Neural cell (in vitro differentiated cells): ENCODE results near the gene MDM2. TPM values are rescaled to one million over a fixed set of nuclear protein-coding genes. Genes with fewer than 3 reads are reported as not detected.

Experiments
- H2AFZ ChIP-seq: fragments of 200-600, 300-800 bp; sonication (generic), shearing (Covaris generic); 2 replicates; pipeline ENCODE4 v1.6.0; 2014; ENCODE audit warnings: low read depth, mild to moderate bottlenecking, antibody characterized with exemption, low read length, moderate library complexity
- H3F3A ChIP-seq: fragments of 200-600 bp; shearing (Covaris generic); 2 replicates; pipeline ENCODE4 v1.6.1; 2016; ENCODE audit warnings: mild to moderate bottlenecking, moderate library complexity, mixed read lengths, antibody characterized with exemption, low read length; ENCODE audit not compliant: insufficient read depth, poor library complexity, severe bottlenecking
- H3K27ac ChIP-seq: fragments of 200-600, 300-800 bp; sonication (generic), shearing (Covaris generic); 2 replicates; pipeline ENCODE4 v1.5.1; 2014; ENCODE audit warnings: mild to moderate bottlenecking, low read length, moderate library complexity
- H3K27me3 ChIP-seq: fragments of 300-800, 200-600 bp; sonication (generic), shearing (Covaris generic); 2 replicates; pipeline ENCODE4 v1.6.0; 2014; ENCODE audit warnings: mild to moderate bottlenecking, low read depth, low read length, moderate library complexity; ENCODE audit not compliant: insufficient read depth
- H3K36me3 ChIP-seq: fragments of 300-800, 200-600 bp; sonication (generic), shearing (Covaris generic); 2 replicates; pipeline ENCODE4 v1.5.1; 2014; ENCODE audit warnings: mild to moderate bottlenecking, antibody characterized with exemption, low read length, moderate library complexity; ENCODE audit not compliant: insufficient read depth
- H3K4me2 ChIP-seq: fragments of 300-800, 200-600 bp; sonication (generic), shearing (Covaris generic); 2 replicates; pipeline ENCODE4 v1.6.0; 2014; ENCODE audit warnings: mild to moderate bottlenecking, low read length
- H3K4me3 ChIP-seq: fragments of 300-800, 200-600 bp; sonication (generic), shearing (Covaris generic); 2 replicates; pipeline ENCODE4 v1.5.1; 2014; ENCODE audit warnings: mild to moderate bottlenecking, low read length, moderate library complexity
- H3K79me2 ChIP-seq: fragments of 200-600 bp; shearing (Covaris generic); replicated peaks from 2 replicates; pipeline ENCODE4 v1.6.0; 2014; ENCODE audit warnings: mild to moderate bottlenecking, low read length, moderate library complexity; ENCODE audit not compliant: insufficient read depth
- H3K9ac ChIP-seq: fragments of 300-800, 200-600 bp; sonication (generic), shearing (Covaris generic); 2 replicates; pipeline ENCODE4 v1.6.1; 2016; ENCODE audit warnings: mild to moderate bottlenecking, low read length, mixed read lengths
- H3K9me2 ChIP-seq: fragments of 200-600 bp; shearing (Covaris generic); 2 replicates; pipeline ENCODE4 v1.6.1; 2016; ENCODE audit warnings: mild to moderate bottlenecking, low read length, mixed read lengths; ENCODE audit not compliant: insufficient read depth
- H3K9me3 ChIP-seq: fragments of 200-600, 300-800 bp; sonication (generic), shearing (Covaris generic); 2 replicates; pipeline ENCODE4 v1.6.1; 2016; ENCODE audit warnings: mild to moderate bottlenecking, mixed run types, low read length, moderate library complexity, mixed read lengths
- H4K20me1 ChIP-seq: fragments of 200-600 bp; shearing (Covaris generic); 2 replicates; pipeline ENCODE4 v1.6.1; 2016; ENCODE audit warnings: mild to moderate bottlenecking, mixed run types; ENCODE audit not compliant: insufficient read depth
- CTCF ChIP-seq: fragments of 450-650 bp; IDR thresholded peaks from 2 replicates; pipeline ENCODE4 v1.5.1; 2014; ENCODE audit warnings: antibody characterized with exemption, mild to moderate bottlenecking, moderate library complexity; ENCODE audit not compliant: poor library complexity, severe bottlenecking
- EP300 ChIP-seq: fragments of 450-650 bp; conservative IDR thresholded peaks from 2 replicates; pipeline ENCODE4 v1.6.1; 2014; ENCODE audit warnings: antibody characterized with exemption, mild to moderate bottlenecking, moderate library complexity; ENCODE audit not compliant: poor library complexity, severe bottlenecking
- EZH2 ChIP-seq: fragments of 200-600, 300-800 bp; shearing (Covaris generic), sonication (generic); IDR thresholded peaks from 2 replicates; pipeline ENCODE4 v1.6.1; 2014; ENCODE audit warnings: antibody characterized with exemption, low read length, borderline replicate concordance, mild to moderate bottlenecking; ENCODE audit not compliant: insufficient read depth, poor library complexity, severe bottlenecking
- MXI1 ChIP-seq: fragments of 450-650 bp; conservative IDR thresholded peaks from 2 replicates; pipeline ENCODE4 v1.6.1; 2014; ENCODE audit warnings: antibody characterized with exemption, mild to moderate bottlenecking; ENCODE audit not compliant: poor library complexity, severe bottlenecking
- POLR2AphosphoS5 ChIP-seq: IDR thresholded peaks from 2 replicates; pipeline ENCODE4 v1.6.1; 2012
- RAD21 ChIP-seq: fragments of 450-650 bp; conservative IDR thresholded peaks from 2 replicates; pipeline ENCODE4 v1.6.1; 2014; ENCODE audit warnings: antibody characterized with exemption, mild to moderate bottlenecking, moderate library complexity
- REST ChIP-seq: IDR thresholded peaks from 2 replicates; pipeline ENCODE4 v1.6.1; 2012; ENCODE audit warnings: borderline replicate concordance
- SMC3 ChIP-seq: fragments of 450-650 bp; conservative IDR thresholded peaks from 2 replicates; pipeline ENCODE4 v1.6.1; 2014; ENCODE audit warnings: antibody characterized with exemption, mild to moderate bottlenecking, moderate library complexity; ENCODE audit not compliant: poor library complexity
- TAF1 ChIP-seq: IDR thresholded peaks from 2 replicates; pipeline ENCODE4 v1.6.1; 2012; ENCODE audit warnings: low read depth
- polyA plus RNA-seq: library from polyadenylated mRNA; depleted of rRNA; stranded (reverse); fragments of >200 nt; gene quantifications from 2 replicates; pipeline ENCODE4 v1.2.3, GENCODE V29; 2014

The MDM2 gene
- polyA plus RNA-seq, 1 donor from 2014 or later, result 37.5 TPM

GRCh38 chr12:68880660-68881325 is 72.8 kb downstream of the MDM2 start:
- H3K9me2 ChIP-seq, result no peaks in the 10 kb centered on the region
- H3K27ac ChIP-seq, result no peak overlapping the region
- no peak overlapping the region for H3K9ac ChIP-seq
- no peaks in the 10 kb centered on the region for H3K9me3 ChIP-seq
- no peaks in the 10 kb centered on the region for H3K27me3 ChIP-seq
- no peak overlapping the region for H2AFZ ChIP-seq
- no peaks in the 10 kb centered on the region for H4K20me1 ChIP-seq
- no peaks in the 10 kb centered on the region for H3K79me2 ChIP-seq
- no peak overlapping the region for H3K4me2 ChIP-seq
- H3F3A ChIP-seq, result no peaks in the 10 kb centered on the region
- no peak for TF ChIP-seq EZH2
- no peak for TF ChIP-seq REST
- H3K36me3 ChIP-seq, result no peaks in the 10 kb centered on the region
- no peak overlapping the region for H3K4me3 ChIP-seq

- Histone ChIP-seq H3K27ac (no peak overlapping the region), H3K27me3 (no peaks in the 10 kb centered on the region), H3K9me3 (no peaks in the 10 kb centered on the region), H3K36me3 (no peaks in the 10 kb centered on the region), H3K9me2 (no peaks in the 10 kb centered on the region), H3K79me2 (no peaks in the 10 kb centered on the region), H3K4me2 (no peak overlapping the region), H4K20me1 (no peaks in the 10 kb centered on the region), H2AFZ (no peak overlapping the region), H3F3A (no peaks in the 10 kb centered on the region), H3K9ac (no peak overlapping the region), H3K4me3 (no peak overlapping the region)
- TF ChIP-seq MXI1 (no peak), REST (no peak), EP300 (no peak), TAF1 (no peak), POLR2AphosphoS5 (no peak), SMC3 (no peak), RAD21 (no peak), CTCF (no peak), EZH2 (no peak)
Observed at GRCh38 chr12:68882251-68882964, 74.4 kb downstream of the MDM2 start.
